ENCODE measurements around the gene CCR5AS.
A peak's percentile ranks its signal among the peaks of the same experiment; 100 is the strongest.
"Not testable (repeated sequence)": the region's sequence is repeated elsewhere in the genome, so short reads cannot be mapped to it uniquely, and the experiment has no call there.

The CCR5AS gene

DNA sequence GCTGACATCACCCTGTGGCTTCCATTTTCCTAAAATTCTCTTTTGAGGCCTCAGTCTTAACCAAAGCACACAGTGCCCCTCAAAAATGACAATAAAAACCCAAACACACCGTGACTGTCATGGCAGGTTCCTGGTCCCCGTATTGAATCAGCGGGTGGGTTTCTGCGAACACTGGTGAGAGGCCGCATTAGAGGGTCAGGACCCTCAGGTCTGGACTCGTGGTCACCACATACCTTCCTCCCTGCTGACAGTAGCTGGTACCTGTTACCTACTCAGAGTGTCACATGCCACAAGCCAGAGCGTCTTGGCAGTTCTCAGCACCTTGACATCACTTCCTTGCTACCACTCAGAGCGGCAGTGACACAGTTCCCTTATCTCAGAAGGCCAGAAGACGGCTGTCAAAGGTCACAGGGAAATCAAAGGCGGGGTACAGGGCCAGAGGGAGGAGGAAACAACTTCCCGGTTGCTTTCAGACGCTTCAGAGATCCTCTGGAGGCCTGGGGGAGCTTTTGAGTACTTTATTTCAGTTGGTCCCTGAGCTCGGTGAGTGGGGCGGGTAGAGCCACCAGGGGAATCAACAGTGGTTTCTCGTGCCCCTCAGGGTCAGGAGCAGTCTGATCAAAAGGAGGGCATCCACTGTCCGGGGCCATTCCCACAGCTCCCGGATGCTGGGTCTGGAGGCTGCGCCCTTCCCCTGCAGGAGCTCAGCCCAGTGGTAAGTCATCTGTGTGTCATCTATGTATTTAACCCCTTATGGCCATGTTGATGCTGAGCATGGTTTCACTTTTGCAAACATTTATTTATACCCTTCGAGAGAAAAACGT lies at the start of gene CCR5AS, which contains the start of gene CCRL2:
Gene CCR5AS (minus strand): TSS at position 279 of the 824 bp plus-strand sequence.
Gene CCRL2 (plus strand): TSS at position 472 of the 824 bp plus-strand sequence. CDS start 821 bp downstream, outside the sequence.
- no peak for FAIRE-seq
- DNase-seq (ENCODE audit: low spot score): peak; percentile 61

DNA sequence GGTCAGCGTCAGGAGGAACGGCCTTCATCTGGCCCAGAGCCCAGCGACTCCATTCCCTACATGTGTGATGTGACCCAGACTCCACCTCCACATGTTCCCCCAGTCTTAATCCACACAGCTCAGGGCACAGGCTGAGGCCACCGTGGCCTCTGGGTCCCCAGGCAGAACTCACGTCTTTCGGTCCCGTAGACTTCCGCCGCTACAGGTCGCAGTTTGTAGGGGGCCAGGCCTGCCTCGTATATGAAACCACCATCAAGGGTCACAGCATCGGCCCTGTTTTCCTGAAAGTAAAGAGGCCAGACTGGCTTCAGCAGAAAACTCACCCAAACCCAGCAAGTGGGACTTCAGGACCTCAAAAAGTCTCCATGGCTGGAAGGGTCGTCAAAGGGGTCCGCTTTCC lies 49.3 kb upstream of the CCR5AS start:
- FAIRE-seq (no peak), DNase-seq (ENCODE audit: low spot score) (no peak)

DNA sequence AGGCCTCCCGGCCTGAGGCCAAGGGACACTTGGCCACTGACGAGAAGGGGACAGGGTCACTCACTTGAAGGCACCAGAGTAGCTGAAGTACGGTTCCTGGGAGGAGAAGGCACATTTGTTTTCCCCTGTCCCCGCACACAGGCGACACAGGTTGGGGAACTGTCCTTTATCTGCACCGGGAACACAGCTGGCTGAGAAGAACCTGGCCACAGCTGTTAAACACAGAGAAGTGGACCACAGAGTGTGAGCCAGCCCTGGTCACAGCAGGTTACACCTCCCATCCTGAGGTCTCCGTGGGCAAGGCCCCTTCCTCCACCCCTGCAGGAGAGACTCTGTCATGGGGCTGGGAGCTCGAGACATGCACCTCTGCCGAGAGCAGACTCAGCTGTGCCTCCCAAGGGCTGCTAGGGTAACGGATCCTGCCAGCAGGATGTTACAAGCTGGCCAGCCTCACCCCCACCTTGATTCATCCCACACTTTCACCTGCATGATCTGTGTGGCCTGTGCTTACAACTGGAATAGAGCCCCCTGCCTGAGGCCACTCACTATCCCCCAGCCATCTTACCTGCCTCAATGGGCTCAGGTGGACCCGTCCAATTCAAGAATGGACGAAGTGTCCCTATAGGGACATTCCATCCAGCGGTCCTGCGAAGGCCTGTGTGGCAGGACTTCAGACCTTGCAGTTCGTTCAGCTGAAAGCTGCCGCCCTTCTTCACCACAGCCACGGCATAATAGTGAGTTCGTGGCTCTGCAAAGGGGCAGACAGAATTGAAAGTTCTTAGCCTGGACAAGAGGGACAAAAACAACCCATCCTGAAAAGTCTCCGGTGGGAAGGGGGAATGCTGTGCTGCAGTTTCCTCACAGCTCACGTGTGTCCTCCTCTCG lies 48.6 kb upstream of the CCR5AS start:
- DNase-seq (ENCODE audit: low spot score): no peak
- FAIRE-seq: no peak

DNA sequence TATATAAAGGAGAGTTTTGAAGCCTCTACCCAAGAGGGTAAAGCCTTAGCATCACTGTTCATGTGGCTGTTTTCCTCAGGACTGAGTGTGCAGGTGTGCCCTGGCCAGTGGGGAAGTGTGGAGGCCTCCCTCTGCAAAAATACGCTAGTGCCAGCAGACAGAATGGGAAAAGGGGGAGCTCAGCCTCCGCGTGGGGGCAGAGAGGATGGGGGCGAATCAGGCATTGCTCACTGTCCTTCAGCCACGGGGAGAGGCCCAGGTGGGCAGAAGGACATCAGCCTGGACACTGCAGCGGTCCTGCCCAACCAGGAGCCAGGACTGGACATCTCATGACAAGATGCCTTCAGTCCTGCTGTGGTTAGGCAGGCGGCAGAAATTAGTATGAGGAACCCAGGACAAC lies 47.7 kb upstream of the CCR5AS start:
- FAIRE-seq (no peak), DNase-seq (ENCODE audit: low spot score) (no peak)

DNA sequence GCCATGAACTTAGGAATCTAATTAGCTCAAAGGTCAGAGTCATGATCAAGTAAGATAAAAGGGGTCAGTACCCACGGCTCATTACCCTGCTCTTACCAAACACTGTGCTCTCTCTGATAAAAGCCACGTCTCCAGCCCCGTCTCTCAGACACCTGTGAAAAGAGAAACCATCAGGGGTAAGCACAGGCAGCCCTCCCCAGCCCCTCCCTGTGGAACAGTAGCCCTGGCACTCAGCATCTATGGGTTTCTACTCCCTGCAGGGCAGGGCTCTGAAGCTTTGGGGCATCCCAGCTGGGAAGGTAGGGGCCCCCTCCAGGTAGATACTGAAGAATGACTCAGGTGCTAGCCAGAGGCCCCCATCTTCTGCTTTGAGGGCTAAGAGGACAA lies 47.3 kb upstream of the CCR5AS start:
- DNase-seq (ENCODE audit: low spot score): no peak
- no peak for FAIRE-seq

DNA sequence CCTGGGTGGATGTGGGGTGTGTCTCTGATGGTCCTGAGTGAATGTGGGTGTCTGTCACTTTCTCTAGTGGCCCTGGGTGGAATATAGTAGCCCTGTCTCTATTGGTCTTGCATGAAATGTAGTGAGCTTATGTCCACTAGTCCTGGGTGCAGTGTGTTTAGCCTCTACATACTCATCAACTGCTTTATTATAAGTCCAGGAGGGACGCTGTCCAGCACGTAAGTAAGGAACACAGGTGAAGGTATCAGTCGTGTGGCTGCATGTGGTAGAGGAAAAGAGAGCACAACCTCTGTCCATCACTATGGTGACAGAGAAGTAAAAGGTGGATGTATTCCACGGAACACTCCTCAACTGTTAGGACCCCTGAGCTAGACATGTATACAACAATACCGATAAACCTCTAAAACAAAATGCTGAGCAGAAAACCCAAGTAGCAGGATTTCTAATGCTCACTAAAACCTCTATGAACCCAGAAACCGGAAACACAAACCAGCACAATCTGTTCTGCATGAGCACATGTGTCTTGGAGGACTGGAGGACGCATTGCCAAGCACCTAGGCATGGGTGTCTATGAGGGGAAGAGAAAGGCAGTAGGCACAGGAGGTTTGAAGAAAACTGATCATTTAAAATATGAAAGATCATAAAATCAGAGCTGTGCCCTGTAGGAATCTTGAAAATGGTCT lies 46.8 kb upstream of the CCR5AS start:
- no peak for FAIRE-seq
- no peak for DNase-seq (ENCODE audit: low spot score)

DNA sequence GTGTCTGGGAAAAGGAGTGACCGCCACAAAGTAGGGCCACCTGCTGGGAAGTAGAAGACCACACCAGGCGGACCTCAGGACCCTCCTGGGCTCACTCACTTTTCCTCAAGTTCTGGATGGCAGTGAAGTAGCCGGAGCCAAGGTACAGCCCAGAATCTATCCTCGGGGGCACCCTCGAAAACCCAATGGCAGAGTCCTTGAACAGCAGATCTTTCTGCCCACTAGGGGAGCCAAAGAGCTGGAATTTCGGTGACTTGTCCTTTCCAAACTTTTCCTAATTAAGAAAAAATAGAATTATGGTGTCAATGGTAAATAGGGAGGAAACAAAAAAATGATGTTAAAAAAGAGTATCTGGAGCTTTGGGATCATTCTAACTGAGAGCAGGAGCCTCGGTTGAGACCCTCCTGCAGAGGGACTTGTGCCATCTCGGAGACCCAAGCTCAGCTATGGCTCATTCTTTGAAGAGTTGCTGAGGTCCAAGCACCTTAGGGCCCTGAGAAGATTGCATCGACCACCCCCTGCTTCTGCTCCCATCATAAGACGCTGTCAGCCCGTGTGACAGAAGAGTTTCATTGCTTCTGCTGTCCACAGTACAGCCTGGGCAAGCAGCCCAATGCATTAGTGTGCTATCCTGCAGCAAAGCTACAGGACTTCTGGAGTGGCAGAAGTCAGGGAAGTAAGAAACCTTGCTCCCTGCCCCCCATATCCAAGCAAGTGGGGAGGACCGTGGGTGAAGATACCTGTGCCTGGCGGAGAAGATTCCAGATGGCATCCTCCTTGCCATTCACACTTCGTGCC lies 43.1 kb upstream of the CCR5AS start:
- FAIRE-seq (no peak), DNase-seq (ENCODE audit: low spot score) (no peak)

DNA sequence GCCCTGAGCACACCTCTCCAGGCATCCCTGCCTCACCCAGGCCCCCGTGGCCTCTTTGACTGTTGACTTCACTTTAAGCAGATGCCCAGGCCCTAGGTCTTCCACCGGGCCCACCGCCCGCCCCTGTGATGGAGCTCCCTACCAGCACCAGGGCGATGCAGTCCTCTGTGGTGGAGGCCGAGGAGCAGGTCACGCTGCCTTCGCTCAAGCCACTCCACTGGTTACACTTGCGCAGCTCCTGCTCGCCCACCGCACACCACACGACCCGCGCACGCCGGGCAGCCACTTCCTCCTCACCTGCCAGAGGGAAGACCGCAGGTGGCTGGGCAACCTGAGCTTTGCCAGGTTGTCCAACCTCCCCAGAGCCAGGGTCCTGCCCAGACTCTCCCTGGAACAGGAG lies 41.9 kb upstream of the CCR5AS start:
- no peak for DNase-seq (ENCODE audit: low spot score)
- FAIRE-seq: no peak

DNA sequence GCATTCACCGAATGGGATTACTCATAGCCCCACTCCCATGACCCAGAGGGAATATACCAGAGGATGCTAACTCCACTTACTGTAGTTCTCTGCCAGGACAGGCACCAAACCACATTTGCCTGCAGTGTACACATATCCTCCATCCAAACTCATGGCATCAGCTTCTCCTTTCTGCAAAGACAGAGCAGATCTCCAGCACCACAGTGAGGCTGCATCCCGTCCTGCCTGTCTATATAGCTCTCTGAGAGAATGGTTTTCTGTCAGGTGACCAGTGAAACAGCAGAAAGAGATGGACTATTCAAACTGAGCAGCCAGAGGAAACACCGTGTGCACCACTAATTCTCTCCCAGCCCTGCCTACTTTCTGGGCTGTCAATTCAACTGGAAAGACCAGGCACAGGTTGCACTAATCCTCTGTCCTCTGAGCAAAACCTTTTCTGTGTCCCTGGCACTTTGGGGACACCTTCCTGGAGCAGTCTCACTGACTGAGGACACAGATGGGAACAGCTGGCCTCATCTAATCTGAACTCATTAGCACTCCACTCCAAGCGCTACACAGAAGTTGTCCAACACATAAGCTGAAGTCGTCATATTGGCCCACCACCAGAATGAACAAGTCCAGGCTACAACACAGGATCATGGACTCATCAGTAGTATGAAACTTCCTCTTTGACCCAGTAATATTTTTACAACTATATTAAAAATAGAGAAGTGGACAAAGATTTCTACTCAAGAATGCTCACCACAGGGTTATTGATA lies 40.5 kb upstream of the CCR5AS start:
- DNase-seq (ENCODE audit: low spot score): no peak
- FAIRE-seq: no peak

DNA sequence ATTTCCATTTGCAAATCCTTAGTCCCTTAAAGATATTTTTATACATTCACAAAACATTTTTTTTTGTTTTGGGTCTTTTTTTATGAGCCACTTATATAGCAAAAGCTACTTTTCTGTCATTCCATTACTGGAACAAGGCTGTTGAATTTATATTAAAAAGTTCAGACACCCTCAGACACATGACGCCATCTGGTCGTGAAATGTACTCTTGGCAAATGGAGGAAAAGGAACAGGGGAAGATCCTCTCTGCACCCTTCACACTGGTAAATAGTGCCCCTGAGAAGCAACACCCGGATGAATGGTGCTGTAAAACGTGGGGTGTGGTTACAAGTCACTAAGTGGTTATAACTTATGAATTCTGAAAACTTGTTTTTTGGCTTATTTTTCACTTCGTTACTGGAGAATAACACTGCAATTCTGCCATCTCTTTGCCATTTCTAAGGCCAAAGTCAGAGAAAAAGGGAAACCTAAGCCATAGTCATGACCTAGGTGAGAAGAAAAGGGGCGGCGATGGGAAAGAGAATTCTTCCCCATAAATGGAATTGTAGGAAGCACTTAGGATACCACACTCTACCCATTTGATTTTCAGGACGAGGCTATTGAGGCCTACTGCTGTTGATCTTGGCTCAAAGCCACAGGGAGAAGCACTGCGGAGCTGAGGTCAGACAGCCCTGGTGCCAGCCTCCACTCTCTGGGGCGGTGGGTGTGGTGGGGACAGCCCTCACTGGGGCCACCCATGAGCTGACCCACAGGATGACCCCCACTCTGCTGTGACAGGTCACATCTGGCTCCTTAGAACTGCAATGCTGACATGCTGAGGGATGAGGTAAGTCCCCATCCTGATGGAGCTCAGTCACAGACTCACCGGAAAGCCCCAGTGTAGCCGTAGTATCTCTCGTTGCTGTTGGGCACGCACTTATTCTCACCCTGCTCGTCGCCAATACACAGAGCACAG lies 36.0 kb upstream of the CCR5AS start:
- FAIRE-seq (no peak), DNase-seq (ENCODE audit: low spot score) (no peak)

DNA sequence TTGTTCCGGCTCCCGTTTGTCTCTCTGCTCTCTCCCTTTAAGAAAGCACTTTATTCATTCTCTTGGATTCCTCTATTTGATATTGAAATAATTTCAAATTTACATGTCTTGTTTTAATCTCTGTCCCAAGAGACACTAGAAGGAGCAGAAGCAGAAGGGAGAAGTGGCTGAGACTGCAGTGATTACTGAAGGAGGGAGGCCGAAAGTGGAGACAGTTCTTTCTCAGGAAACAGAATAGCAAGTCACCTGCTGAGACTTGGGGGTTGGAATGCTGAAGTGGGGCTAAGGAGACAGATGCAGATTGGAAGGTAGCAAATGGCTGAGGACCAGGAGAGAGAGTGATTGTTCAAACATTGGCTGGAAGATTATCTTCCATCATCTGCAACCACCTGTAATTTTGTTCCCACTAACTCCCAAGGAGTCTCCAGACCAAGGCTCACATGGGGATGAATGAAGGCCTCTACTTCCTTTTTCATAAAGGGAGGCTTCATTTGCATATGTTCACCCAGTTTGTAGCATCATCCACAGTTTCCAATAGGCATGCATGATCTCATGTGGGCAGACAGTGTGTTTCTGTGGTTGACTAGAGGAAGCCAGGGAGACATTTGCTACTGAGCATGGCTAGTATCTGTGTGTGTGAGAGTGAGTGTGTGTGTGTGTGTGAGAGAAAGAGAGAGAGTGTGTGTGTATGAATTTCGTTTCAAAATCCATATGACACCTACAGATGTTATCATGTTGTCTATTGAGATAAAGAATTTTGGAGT lies 33.8 kb upstream of the CCR5AS start:
- no peak for DNase-seq (ENCODE audit: low spot score)
- FAIRE-seq: no peak

DNA sequence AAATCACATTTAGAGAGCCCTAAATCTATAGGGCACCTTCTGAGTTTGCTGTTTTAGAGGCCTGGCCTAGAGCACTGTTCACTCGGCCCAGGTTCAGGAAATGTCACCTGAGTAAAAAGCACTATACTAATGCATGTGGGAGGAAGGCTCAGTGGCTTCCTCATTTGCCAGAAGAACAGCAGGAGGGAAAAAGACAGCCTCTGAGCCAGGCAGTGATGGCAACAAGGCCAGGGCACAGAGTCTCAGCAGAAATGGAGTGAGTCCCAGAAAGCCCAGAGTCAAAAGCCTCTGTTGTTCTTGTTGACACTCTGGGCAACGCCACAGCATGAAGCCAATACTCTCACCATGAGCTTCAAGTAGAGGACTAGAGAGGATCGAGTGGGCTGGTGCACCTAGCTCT lies 32.0 kb upstream of the CCR5AS start:
- FAIRE-seq: no peak

DNA sequence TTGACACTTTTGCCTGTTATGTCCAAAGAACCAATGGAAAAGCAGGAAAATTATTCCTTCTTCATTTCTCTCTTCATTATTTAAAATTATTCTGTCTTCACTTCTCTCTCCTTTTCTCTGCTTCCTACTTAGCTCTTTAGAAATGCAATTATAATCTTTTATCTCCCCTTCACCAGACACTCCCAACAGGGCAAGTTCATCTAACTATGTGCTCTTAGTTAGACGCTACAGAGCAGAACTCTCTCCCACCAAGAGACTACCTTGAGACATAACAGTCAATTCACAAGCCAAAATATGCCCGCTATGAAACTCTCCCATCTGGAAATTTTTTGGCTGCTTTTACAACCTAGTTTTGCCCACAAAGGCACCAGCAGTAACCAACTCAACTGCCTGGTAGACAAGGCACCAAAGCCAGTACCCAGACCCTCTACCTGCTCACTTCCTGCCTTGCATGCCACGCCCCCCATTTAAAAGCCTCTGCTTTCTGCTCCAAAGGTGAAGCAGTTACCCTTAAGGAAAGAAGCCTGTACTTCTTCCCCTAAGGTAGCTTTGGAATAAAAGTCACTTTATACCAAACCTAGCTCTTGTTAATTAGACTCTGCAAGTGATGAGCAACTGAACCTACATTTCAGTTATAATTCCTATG lies 28.3 kb upstream of the CCR5AS start:
- DNase-seq (ENCODE audit: low spot score) (no peak), FAIRE-seq (no peak)

More for the DNA sequence above, 32.0 kb upstream of the CCR5AS start:
- no peak for DNase-seq (ENCODE audit: low spot score)

DNA sequence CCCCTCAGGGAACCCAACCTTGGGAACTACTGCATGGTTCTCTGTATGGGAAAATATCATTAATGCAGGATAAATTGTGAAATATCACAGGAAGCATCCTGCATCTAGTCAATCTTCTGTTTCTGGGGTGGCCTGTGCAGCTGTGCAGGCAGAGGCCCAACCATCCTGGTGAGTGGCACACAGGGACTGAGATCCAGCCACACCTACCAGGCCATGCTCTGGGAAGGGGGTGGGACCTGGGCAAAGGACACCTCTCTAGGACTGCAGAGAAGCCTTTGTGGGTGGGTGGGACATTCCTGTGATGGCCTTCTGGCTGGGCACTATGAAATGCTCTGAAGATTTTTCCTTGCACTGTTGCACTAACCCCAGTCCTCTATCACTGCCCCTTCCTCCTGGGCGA lies 27.0 kb upstream of the CCR5AS start:
- DNase-seq (ENCODE audit: low spot score) (no peak), FAIRE-seq (no peak)

DNA sequence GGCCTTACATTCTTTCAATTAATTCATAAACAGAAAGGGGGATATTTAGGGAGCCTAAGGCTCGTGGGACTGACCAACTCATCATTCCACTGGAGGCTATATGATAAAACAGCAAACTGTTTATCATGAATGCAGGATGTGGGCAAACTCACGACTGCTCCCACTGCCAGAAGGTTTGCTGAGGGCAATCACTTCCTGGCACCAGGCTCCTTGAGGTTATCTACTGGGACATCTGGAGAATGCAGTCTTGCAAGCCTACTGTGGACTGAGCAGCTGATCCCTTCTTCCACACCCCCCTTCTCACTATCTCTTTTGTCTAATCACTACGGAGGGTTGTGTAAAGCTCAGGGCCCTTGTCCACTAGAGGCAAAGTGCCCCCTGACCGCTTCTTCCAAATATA lies 26.3 kb upstream of the CCR5AS start:
- not testable (repeated sequence) for FAIRE-seq; DNase-seq (ENCODE audit: low spot score)

DNA sequence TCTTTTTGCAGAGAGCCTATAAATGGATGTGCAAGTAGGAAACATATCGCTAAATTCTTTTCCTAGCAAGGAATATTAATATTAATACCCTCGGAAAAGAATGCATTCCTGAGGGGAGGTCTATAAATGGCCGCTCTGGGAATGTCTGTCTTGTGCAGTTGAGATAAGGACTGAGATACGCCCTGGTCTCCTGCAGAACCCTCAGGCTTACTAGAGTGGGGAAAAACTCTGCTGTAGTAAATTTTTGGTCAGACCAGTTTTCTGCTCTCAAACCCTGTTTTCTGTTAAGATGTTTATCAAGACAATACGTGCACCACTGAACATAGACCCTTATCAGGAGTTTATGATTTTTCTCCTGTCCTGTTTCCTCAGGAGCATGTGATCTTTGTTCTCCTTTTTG lies 25.0 kb upstream of the CCR5AS start:
- FAIRE-seq; DNase-seq (ENCODE audit: low spot score): not testable (repeated sequence)

DNA sequence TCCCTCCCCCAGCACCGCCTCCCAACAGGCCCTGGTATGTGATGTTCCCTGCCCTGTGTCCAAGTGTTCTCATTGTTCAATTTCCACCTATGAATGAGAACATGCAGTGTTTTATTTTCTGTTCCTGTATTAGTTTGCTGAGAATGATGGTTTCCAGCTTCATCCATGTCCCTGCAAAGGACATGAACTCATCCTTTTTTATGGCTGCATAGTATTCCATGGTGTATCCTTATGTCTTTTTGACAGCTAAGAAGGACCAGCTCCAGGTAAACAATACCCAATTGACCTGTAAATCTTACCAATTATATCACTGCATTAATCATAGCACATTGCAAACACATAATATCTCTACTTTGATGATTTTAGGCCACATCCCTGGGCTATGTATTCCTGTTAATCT lies 24.0 kb upstream of the CCR5AS start:
- not testable (repeated sequence) for FAIRE-seq; DNase-seq (ENCODE audit: low spot score)

DNA sequence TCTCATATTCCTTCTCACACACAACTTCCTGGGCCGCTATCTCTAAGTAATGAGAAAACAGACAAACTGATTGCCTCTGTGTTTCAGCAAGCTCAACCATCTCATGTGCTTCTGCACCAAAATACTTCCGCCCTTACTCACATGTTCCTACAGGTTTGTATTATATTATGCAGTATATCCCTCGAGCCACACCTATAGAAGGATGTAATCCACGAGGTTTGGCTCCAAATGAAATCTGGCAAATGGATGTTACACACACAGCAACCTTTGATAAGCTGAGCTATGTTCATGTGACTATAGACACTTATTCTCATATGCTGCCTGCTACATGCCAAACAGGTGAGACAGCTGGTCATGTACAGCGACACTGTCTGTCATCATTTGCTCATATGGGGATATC lies 22.8 kb upstream of the CCR5AS start:
- FAIRE-seq: no peak
- no peak for DNase-seq (ENCODE audit: low spot score)
